HG03095 (cell line): ENCODE measurements around the gene PIK3AP1.
"Not testable (repeated sequence)": the region's sequence is repeated elsewhere in the genome, so short reads cannot be mapped to it uniquely, and the experiment has no call there.

Experiments
- ATAC-seq: cut with Tn5 transposase; IDR thresholded peaks from one replicate; pipeline ENCODE4 v1.9.1; 2021; ENCODE audit warnings: moderate library complexity; ENCODE audit not compliant: unreplicated experiment

PIK3AP1 gene

DNA sequence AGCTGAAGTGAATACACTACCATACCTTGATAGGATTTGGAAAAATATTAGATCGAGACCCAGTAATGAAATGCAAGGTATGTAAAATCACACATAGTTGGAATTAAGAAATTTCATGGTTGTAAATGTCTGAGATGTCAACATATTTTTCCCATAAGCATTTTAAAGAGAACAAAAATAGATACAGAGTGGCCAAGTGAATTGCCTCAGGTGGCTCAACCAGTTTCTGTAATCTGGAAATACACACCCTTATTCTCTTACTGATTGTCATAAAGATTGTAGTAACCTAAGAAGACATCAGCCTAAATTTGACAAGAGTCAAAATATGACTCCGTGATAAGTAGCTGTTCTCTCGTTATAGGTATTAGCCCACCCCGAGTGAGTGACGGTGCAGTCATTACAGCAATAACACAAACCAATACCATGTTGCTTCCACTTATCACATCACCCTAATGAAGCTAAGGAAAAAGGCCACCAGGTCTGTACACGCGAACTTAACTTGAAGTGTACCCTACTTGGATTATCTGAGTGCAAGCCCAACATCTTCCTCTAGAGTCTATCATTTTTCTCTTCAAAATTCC, 23.4 kb downstream of the PIK3AP1 start:
- ATAC-seq: no peak

GRCh38 chr10:96695975-96696634, 24.2 kb downstream of the PIK3AP1 start:
- ATAC-seq: no peak

DNA sequence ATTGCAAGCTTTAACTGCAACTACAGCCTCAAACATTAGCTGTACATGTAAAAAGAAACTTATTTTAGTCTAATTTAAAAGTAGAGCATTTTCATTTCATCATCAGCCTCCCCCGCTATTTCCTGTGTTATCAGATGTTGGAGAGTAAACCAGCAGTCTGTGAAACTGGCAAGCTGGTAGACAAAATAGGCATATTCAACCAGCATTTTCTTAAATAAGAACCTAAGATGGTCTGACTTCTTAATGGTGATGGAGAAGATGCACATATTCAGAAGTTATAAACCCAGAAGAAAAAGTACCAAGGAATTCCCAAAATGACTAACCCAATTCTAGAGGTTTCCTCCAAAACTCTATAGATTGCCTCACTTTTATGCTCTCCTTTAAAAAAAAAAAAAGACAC, 24.9 kb downstream of the PIK3AP1 start:
- ATAC-seq: no peak

- no peak for ATAC-seq
These were observed 26.9 kb downstream of the PIK3AP1 start for GRCh38 chr10:96693431-96693830.

- no peak for ATAC-seq
These were observed 27.9 kb downstream of the PIK3AP1 start for GRCh38 chr10:96692427-96692826.

GRCh38 chr10:96691761-96692160, 28.6 kb downstream of the PIK3AP1 start:
- no peak for ATAC-seq

- ATAC-seq: no peak
These were observed 29.3 kb downstream of the PIK3AP1 start for GRCh38 chr10:96690755-96691730.

DNA sequence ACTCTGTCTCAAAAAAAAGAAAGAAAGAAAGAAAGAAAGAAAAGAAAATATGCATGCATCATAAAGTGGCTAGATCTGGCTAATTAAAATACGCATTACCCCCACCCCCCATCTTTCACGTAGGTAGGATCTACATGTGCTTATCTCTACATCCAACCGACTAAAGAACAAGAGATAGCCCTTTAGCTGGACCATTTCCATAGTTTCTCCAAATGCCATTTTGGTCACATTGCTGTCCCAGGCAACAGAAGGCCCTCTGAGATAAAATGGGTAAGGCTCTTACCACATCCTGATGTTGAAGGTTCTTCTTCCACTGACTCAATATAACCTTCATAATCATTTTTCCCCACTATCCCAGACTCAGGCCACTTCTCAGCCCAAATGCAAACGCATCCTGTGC, 31.5 kb downstream of the PIK3AP1 start:
- no peak for ATAC-seq

DNA sequence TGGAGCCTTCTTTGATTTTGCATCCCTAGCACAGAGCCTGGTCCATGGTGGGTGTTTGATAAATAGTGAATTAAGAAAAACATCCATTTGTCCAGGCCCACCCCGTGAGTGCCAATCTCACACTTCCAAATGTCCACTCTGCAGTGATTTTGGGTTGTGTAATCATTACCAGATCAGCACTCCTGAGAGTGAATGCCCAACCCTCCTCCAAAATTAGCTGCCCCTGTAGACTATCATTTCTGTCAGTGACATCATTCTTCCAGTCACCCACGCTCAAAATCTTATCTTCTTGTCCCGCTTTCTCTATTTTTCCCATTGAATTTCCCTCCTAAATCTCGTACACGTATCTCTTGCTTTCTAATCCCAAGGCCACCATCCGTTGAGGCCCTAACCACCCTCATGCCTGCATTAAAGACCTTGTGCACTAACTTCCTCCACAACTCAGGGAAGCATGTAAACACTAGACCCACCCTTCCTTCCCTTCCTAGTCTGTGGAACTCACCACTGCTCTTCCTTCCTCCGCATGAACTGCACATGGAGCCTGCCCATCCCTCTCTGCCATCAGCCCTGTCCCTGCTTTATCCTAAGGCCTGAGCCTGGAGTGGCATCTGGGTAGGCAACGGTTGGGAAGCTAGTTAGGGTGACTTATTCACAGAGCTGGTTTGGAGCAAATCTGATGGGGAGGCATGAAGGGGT, 32.8 kb downstream of the PIK3AP1 start:
- no peak for ATAC-seq

DNA sequence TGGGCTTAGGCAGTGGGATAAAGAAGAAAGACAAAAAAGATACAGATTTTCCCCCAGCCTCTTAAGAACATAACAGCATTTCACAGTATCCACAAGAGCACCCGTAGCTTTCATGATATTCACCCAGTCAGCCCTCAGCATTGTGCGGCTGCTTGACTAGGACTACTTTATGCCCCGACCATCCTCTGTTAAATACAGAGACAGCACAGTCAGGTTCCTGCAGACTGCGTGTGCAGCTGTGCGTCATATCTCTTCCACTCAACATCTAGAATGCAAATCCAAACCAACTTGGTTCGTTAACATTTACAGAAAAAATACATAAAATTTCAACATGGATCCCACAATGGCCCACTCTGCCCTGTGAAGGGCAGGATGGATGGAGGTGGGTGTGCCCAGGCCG, 33.8 kb downstream of the PIK3AP1 start:
- no peak for ATAC-seq

GRCh38 chr10:96685306-96685705, 35.0 kb downstream of the PIK3AP1 start:
- ATAC-seq: no peak

GRCh38 chr10:96684826-96685225, 35.5 kb downstream of the PIK3AP1 start:
- ATAC-seq: no peak

DNA sequence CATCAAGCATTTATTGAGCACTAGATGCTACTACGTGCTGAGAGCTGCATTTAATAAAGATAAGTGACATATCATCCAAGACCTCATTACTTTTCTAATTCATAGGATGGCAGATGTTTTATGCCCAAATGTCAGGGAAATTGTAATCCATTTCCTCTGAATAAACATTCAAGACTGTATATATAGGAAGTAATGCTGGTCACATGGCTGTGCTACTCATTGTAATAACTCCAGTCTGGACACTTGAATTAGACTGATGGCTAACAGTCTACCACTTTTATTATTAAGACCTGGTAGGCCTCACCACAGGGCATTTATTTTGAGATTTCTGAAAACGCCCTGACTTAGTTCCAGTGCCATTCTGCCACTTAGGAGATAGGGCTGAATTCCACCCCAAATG, 36.6 kb downstream of the PIK3AP1 start:
- ATAC-seq: no peak

GRCh38 chr10:96683065-96683464, 37.2 kb downstream of the PIK3AP1 start:
- ATAC-seq: no peak

DNA sequence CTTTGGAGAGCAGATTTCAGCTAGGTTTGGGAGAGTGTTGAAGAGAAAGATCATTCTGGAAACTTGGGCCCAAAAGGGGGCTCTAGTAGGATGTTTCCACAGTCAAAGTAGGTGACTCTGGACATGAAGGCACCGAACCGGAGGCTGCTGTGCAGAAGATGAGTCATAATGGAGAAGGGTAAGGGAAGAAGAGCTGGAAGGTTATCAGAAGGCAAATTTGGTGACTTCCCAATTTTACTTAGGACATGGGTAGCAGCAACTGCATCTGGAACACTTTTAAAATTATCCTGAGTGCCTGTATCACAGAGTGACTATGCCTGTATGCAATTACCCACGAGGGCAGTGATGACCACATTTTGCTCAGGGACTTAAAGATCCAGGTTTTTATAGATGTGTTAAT, 38.8 kb downstream of the PIK3AP1 start:
- ATAC-seq: no peak

- not testable (repeated sequence) for ATAC-seq
These were observed 39.9 kb downstream of the PIK3AP1 start for GRCh38 chr10:96680463-96680862.

- no peak for ATAC-seq
These were observed 41.6 kb downstream of the PIK3AP1 start for GRCh38 chr10:96678725-96679124.

DNA sequence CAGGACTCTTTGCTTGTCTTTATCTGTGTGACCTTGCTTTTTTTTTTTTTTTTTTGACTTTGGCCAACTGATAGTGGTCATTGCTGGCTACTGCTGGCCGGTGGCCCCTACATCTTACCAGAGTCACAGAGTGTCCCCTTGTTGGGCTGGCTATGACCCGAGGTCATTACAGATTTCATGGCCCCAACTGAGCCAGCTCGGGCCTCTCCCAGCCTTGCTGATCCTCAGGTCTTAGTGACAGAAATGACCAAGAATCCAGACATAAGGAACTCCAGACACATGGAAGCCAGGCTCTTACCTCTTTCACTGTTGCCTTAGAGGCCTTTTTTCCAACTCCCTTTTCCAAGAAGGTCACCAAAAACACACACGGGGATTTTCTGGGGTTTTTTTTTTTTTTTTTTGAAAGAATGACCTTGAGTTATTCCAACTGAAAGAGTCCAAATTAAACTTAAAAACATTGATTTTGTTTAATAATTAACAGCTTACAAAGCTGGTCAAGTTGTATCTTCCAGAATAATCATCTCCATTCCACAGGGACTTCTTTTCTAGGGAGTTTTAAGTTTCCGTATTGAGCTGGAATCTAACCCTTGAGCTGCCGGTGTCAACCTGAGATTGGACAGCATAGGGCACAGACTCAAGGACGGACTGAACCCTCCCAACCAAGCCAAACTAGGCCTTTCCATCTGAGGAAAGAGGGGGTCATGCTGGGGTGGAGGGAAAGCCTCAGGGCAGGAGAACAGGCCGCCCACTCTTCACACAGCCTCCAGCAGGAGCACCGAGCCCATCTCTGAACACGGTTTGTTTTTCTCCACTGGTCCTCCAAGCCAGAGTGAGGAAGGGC, 43.8 kb downstream of the PIK3AP1 start:
- ATAC-seq: no peak

DNA sequence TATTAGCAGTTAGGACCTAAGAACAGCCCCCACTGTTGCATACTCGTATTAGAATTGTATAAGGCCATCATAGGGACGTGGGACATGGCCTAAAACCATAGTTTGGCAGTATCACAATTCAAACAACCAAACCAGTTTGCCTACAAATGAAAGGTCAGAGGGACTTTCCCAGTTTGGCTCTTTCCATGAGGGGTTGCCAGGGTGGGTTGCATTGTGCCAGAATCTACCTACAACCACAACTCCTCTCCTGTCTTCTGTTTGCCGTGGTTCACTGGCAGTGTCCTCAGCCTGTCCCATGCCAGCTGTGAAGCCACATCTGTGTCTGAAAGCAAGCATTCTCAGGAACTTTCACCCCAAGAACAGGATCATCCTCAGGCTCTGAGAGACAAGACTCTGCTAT, 44.5 kb downstream of the PIK3AP1 start:
- no peak for ATAC-seq
